ENCODE measurements around the gene SMIM34.
"Not testable (repeated sequence)": the region's sequence is repeated elsewhere in the genome, so short reads cannot be mapped to it uniquely, and the experiment has no call there.

Gene SMIM34

DNA sequence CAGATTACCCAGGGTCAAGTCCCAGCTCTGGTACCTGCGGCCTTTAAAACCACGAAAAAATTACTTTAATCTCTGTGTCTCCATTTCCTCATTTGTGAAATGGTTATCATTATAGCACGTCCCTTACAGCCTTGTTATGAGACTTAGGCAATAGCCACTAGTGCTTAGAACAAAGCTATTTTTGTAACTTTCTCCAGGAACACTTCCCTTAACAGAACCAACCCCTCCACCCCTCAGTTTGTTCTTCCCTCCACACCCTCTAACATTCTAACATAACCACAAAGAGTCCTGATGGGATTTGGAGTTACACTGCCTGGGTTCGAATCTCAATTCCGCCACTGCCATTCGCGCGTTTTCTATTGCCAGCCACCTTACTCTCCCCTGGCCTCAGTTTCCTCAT lies 49.3 kb downstream of the SMIM34 start:
- not testable (repeated sequence) for DNase-seq (ENCODE audit: low read depth in 2 of 2)

DNA sequence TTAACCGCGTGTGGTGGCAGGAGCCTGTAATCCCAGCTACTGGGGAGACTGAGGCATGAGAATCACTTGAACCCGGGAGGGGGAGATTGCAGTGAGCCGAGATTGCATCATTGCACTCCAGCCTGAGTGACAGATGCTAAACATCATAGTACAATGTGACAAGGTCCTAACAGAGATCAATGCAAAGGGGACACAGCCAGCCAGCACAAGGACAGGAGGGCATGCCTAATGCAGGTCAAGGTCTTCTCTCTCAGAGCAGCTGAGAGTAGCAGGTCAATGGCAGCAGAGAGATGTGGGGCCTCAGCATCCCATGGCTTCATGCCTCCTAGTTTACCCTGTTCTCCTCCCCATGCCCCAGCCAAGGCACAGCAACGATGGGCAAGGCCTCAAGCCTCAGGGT lies 51.4 kb downstream of the SMIM34 start:
- DNase-seq (ENCODE audit: low read depth in 2 of 2), result no peak

DNA sequence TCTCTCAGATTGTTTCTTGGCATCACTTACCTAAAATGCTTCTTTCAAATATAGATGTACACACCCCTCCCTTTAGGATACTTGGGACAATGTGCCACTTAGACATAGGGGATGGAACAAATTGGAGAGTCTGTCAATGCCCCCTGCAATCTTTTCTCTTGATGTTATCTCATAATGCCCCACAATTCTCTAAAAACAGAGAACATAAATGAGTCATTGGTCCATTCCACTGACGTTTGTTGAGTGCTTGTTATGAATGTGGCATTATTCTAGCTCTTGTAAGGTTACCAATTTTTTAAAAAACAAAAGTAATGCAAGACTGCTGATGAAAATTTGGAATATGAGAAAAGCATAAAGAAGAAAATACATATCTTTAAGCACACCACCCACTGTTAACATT lies 54.0 kb downstream of the SMIM34 start:
- no peak for DNase-seq (ENCODE audit: low read depth in 2 of 2)
